K562 (cell line): Measurements from ENCODE around the gene SETDB1. TPM values are rescaled to one million over a fixed set of nuclear protein-coding genes. Genes with fewer than 3 reads are reported as not detected.

Experiments
- ATAC-seq: fragments of 200-7000 bp; cut with Tn5 transposase; 3 replicates; pipeline ENCODE4 v1.9.1; 2020; ENCODE audit warnings: moderate library complexity
- BruUV-seq: library from RNA; stranded (reverse); fragments of 400-500 nt; replicated peaks from 2 replicates; lab custom pipeline; 2021; lab: Mats Ljungman, UMichigan
- CTCF ChIA-PET: fragments of 300-600 bp; formaldehyde crosslinking; extraction: SDS; loops from one replicate; lab custom pipeline; 2021; ENCODE audit warnings: low intra/inter-chr PET ratio; lab: Yijun Ruan, JAX
- POLR2A ChIA-PET: fragments of 300-600, 350-650 bp; sonication (Branson Sonifier 250); formaldehyde crosslinking; extraction: SDS; loops from one replicate; lab custom pipeline; 2021; ENCODE audit warnings: antibody characterized with exemption, inconsistent platforms; lab: Yijun Ruan, JAX
- DNase-seq, 4 experiments: peaks; one replicate each; pipeline versions ENCODE4 v3.0.0 to v3.0.0-alpha.2; 2011 to 2018; ENCODE audit warnings: low spot score in 3 of 4, mixed read lengths in 3 of 4; ENCODE audit errors: extremely low read depth in 1 of 4
- FAIRE-seq: peaks from 2 replicates; lab custom pipeline; 2011; peaks lifted over from hg19 to GRCh38; lab: Jason Lieb, UNC
- H2AFZ ChIP-seq: 2 replicates; pipeline ENCODE4 v1.6.0; 2011; ENCODE audit warnings: low read depth, low read length, control low read depth, inconsistent platforms
- H3K27ac ChIP-seq: fragments of 200-600 bp; 3 replicates; pipeline ENCODE4 v1.8.0; 2011; ENCODE audit warnings: low read depth, mild to moderate bottlenecking, control low read depth, inconsistent platforms, low read length, moderate library complexity, mixed read lengths; ENCODE audit errors: extremely low read depth
- H3K27me3 ChIP-seq, 2 experiments: fragments of 300-600 bp in 1 of 2; 2 replicates in 1 of 2; 3 replicates in 1 of 2; pipeline versions ENCODE4 v1.6.0 to v1.8.0; 2011; ENCODE audit warnings: inconsistent platforms in 2 of 2, low read length in 2 of 2, mild to moderate bottlenecking in 1 of 2, mixed read lengths in 1 of 2, moderate library complexity in 1 of 2; ENCODE audit not compliant: control insufficient read depth in 2 of 2, insufficient read depth in 2 of 2
- H3K36me3 ChIP-seq: fragments of 300-600 bp; 3 replicates; pipeline ENCODE4 v1.8.0; 2011; ENCODE audit warnings: mild to moderate bottlenecking, low read length, inconsistent platforms; ENCODE audit not compliant: control insufficient read depth, insufficient read depth
- H3K4me1 ChIP-seq, 2 experiments: fragments of 200-600 bp in 1 of 2; replicated peaks in 1 of 2; 2 replicates in 1 of 2; 3 replicates in 1 of 2; pipeline versions ENCODE4 v1.5.1 to v1.8.0; 2011; ENCODE audit warnings: inconsistent platforms in 2 of 2, low read length in 2 of 2, mild to moderate bottlenecking in 1 of 2, mixed read lengths in 1 of 2, moderate library complexity in 1 of 2; ENCODE audit not compliant: control insufficient read depth in 2 of 2, insufficient read depth in 2 of 2
- H3K4me2 ChIP-seq: 2 replicates; pipeline ENCODE4 v1.6.1; 2011; ENCODE audit warnings: low read length, control low read depth, inconsistent platforms, mixed read lengths; ENCODE audit not compliant: insufficient read depth
- H3K4me3 ChIP-seq: fragments of 200-600 bp; sonication (generic), shearing (Covaris generic); 2 replicates; pipeline ENCODE4 v1.5.1; 2016; ENCODE audit warnings: control low read depth, inconsistent platforms
- H3K79me2 ChIP-seq: fragments of 200-600 bp; 3 replicates; pipeline ENCODE4 v1.8.0; 2011; ENCODE audit warnings: low read length, inconsistent platforms; ENCODE audit not compliant: control insufficient read depth, insufficient read depth
- H3K9ac ChIP-seq, 2 experiments: 2 replicates each; pipeline versions ENCODE4 v1.6.0 to v1.6.1; 2011; ENCODE audit warnings: low read depth in 2 of 2, low read length in 2 of 2, control low read depth in 1 of 2, inconsistent platforms in 1 of 2, mild to moderate bottlenecking in 1 of 2, mixed read lengths in 1 of 2; ENCODE audit not compliant: insufficient read depth in 1 of 2
- H3K9me1 ChIP-seq: one replicate; pipeline ENCODE4 v1.6.0; 2011; ENCODE audit warnings: inconsistent platforms, mild to moderate bottlenecking, low read length, moderate library complexity; ENCODE audit not compliant: control insufficient read depth, insufficient read depth
- H3K9me3 ChIP-seq: replicated peaks from 2 replicates; pipeline ENCODE4 v1.5.1; 2011; ENCODE audit warnings: low read depth, low read length, inconsistent platforms; ENCODE audit not compliant: control insufficient read depth, insufficient read depth
- H4K20me1 ChIP-seq: replicated peaks from 2 replicates; pipeline ENCODE4 v1.6.1; 2011; ENCODE audit warnings: low read length, inconsistent platforms, mixed read lengths; ENCODE audit not compliant: control insufficient read depth, insufficient read depth
- BCOR ChIP-seq: fragments of 450-650 bp; IDR thresholded peaks from 2 replicates; pipeline ENCODE4 v1.6.1; 2016
- EP400 ChIP-seq: fragments of 450-650 bp; IDR thresholded peaks from 2 replicates; pipeline ENCODE4 v1.6.1; 2017; ENCODE audit warnings: antibody characterized with exemption, mild to moderate bottlenecking, moderate library complexity
- GATA2 ChIP-seq: sonication (generic); formaldehyde crosslinking; IDR thresholded peaks from 2 replicates; pipeline ENCODE4 v1.4.0; 2020; ENCODE audit warnings: mild to moderate bottlenecking, missing genetic modification reagents
- NBN ChIP-seq: fragments of 450-650 bp; IDR thresholded peaks from 2 replicates; pipeline ENCODE4 v1.6.1; 2016; ENCODE audit warnings: low read depth, mild to moderate bottlenecking
- PHF21A ChIP-seq: fragments of 450-650 bp; IDR thresholded peaks from 2 replicates; pipeline ENCODE4 v1.6.1; 2017; ENCODE audit warnings: low read depth, borderline replicate concordance
- PHF8 ChIP-seq: fragments of 200-600 bp; sonication (generic); IDR thresholded peaks from 2 replicates; pipeline ENCODE4 v1.6.1; 2012; ENCODE audit warnings: mixed run types, mild to moderate bottlenecking, inconsistent platforms, low read length, moderate library complexity, borderline replicate concordance
- PML ChIP-seq: IDR thresholded peaks from 2 replicates; pipeline ENCODE4 v1.6.1; 2012; ENCODE audit warnings: low read length, inconsistent platforms
- SIRT6 ChIP-seq: IDR thresholded peaks from one replicate; pipeline ENCODE4 v1.6.1; 2012; ENCODE audit warnings: low read depth, mild to moderate bottlenecking, control low read depth, inconsistent platforms, low read length, moderate library complexity
- SMC3 ChIP-seq: conservative IDR thresholded peaks from 2 replicates; pipeline ENCODE4 v1.6.1; 2011; ENCODE audit warnings: low read depth, low read length, improper control_type of control experiment; ENCODE audit not compliant: insufficient read depth
- SOX6 ChIP-seq: fragments of 450-650 bp; IDR thresholded peaks from 2 replicates; pipeline ENCODE4 v1.6.1; 2014; ENCODE audit warnings: mild to moderate bottlenecking
- YY1 ChIP-seq, 3 experiments: IDR thresholded peaks; 2 replicates each; pipeline ENCODE4 v1.6.1; 2011; ENCODE audit warnings: low read length in 2 of 3, mild to moderate bottlenecking in 2 of 3, moderate library complexity in 2 of 3, borderline replicate concordance in 1 of 3, control low read depth in 1 of 3, low read depth in 1 of 3; ENCODE audit not compliant: insufficient read depth in 3 of 3, insufficient replicate concordance in 2 of 3, control insufficient read depth in 1 of 3, insufficient read length in 1 of 3; ENCODE audit errors: extremely low read depth in 1 of 3
- ZNF165 ChIP-seq: fragments of 250-450 bp; sonication (Bioruptor Pico); IDR thresholded peaks from 2 replicates; pipeline ENCODE4 v1.4.0; 2020; ENCODE audit warnings: borderline replicate concordance
- ZNF695 ChIP-seq: fragments of 450-650 bp; formaldehyde crosslinking; IDR thresholded peaks from 2 replicates; pipeline ENCODE4 v1.4.0; 2020; ENCODE audit warnings: mild to moderate bottlenecking, moderate library complexity
- ZNF75A ChIP-seq: fragments of 450-650 bp; formaldehyde crosslinking; IDR thresholded peaks from 2 replicates; pipeline ENCODE4 v1.4.0; 2020; ENCODE audit warnings: mild to moderate bottlenecking
- WGBS: fragments of 100-300 bp; shearing (Covaris generic); methylation state at CpG from one replicate; pipeline ENCODE4 v1.1.6; 2016; ENCODE audit warnings: low coverage, mixed read lengths; ENCODE audit not compliant: insufficient coverage; ENCODE audit errors: missing lambda C conversion rate; 5-methylcytosine and 5-hydroxymethylcytosine counted together
- in situ Hi-C: fragments of 300-500 bp; cut with MboI; formaldehyde crosslinking; loops from 4 replicates; pipeline ENCODE4 v1.15.0; 2018; ENCODE audit warnings: inconsistent platforms, mixed read lengths
- intact Hi-C: fragments of 100-400 bp; cut with micrococcal nuclease; formaldehyde crosslinking; loops from 2 replicates; pipeline ENCODE4 v1.14.2; 2022
- polyA plus RNA-seq, 8 experiments: library from polyadenylated mRNA; depleted of rRNA in 4 of 8; stranded (reverse) in 5 of 8; unstranded in 3 of 8; fragments of >200 nt; fragmentation: Nextera tagmentation in 2 of 8; fragmentation: Illumina TruSeq in 1 of 8; extraction: Ambion mirVana in 2 of 8; extraction: Trizol in 1 of 8; gene quantifications; 2 replicates each; pipeline versions ENCODE4 v1.2.1 to v1.2.3, GENCODE V29; 2011 to 2014; ENCODE audit warnings: inconsistent platforms in 1 of 8, missing spikeins in 1 of 8
- total RNA-seq, 7 experiments: library from RNA; depleted of rRNA in 6 of 7; stranded (reverse); fragments of >200 nt in 6 of 7; fragmentation: Illumina TruSeq in 2 of 7; extraction: Trizol in 2 of 7; gene quantifications; 2 replicates each; pipeline versions ENCODE4 v1.2.1 to v1.2.3, GENCODE V29; 2011 to 2021; ENCODE audit warnings: low replicate concordance in 1 of 7
- TF ChIP-seq, protein P1 (sequence below): fragments of 450-650 bp; IDR thresholded peaks from 2 replicates; pipeline ENCODE4 v1.6.1; 2016
- TF ChIP-seq, protein P2 (sequence below): sonication (generic); formaldehyde crosslinking; IDR thresholded peaks from 2 replicates; pipeline ENCODE4 v1.8.1; 2023; ENCODE audit warnings: mild to moderate bottlenecking, missing genetic modification reagents, moderate library complexity
- TF ChIP-seq, protein P3 (sequence below), 2 experiments: IDR thresholded peaks; 2 replicates each; pipeline ENCODE4 v1.6.1; 2011; ENCODE audit warnings: borderline replicate concordance in 1 of 2, control low read depth in 1 of 2, low read depth in 1 of 2, low read length in 1 of 2, mild to moderate bottlenecking in 1 of 2, mixed read lengths in 1 of 2, moderate library complexity in 1 of 2; ENCODE audit not compliant: insufficient read depth in 1 of 2, insufficient read length in 1 of 2, poor library complexity in 1 of 2, severe bottlenecking in 1 of 2; ENCODE audit errors: extremely low read depth in 1 of 2

SETDB1 gene
- total and polyA plus RNA-seq, 9 of the 15 experiments (the other 6 are each of a cell fraction or from before 2014, with no cell fraction given): 21.5 to 64.4 (median 42.0) TPM

DNA sequence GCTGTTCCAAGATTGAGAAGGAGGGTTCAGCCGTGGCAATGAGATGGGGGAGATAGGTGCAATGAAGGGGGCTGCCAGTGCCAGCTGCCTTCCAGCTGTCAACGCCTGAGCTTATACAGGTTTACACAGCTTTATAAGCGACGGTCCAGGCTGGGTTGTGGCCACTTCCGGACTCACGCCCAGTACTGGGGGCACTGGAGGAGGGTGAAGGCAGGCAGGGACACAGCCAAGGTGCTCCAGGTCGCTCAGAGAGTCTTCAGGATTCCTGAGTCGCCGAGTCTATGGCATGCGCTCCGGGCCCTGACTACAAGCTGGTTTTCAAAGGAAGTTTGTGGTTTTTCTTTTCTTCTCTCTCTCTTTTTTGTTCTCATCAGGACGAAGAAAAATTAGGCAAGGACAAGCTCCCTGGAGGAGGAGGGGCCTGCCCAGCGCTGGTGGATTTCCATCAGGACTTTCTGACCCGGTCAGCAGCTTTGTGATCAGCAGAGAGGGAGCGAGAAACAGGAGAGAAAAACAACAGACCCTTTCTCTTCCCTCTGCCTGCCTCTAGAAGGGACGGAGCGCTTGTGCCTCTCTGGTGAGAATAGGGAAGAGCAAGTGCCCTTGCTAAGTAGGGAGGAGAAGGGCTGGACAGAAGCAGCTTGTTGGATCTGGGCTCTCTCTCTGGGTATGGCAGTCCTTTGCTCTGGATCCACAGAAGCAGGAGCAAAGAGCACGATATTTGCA lies 80.3 kb downstream of the SETDB1 start, which contains the start of gene MINDY1:
MINDY1 (minus strand) TSS at position 576 of the 726 bp plus-strand sequence. CDS start 4,285 bp downstream, outside the sequence.
- 0% methylated on average over 16 of the region's 18 CpGs for WGBS
- peak; percentile 67 to 89 (median 76) for DNase-seq
- TF ChIP-seq ZNF695 (CRISPR knock-in tag): no peak
- no peak for TF ChIP-seq BCOR
- TF ChIP-seq NBN: peak; percentile 29; the same call in 1 of the 2 replicates
- TF ChIP-seq SIRT6: no peak
- peak; percentile 30; the same call in 1 of the 2 replicates for TF ChIP-seq EP400
- no peak for TF ChIP-seq SOX6
- TF ChIP-seq PHF8: peak; percentile 50; the same call in 1 of the 2 replicates
- TF ChIP-seq, protein P1, sequence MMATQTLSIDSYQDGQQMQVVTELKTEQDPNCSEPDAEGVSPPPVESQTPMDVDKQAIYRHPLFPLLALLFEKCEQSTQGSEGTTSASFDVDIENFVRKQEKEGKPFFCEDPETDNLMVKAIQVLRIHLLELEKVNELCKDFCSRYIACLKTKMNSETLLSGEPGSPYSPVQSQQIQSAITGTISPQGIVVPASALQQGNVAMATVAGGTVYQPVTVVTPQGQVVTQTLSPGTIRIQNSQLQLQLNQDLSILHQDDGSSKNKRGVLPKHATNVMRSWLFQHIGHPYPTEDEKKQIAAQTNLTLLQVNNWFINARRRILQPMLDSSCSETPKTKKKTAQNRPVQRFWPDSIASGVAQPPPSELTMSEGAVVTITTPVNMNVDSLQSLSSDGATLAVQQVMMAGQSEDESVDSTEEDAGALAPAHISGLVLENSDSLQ: 0 out of 2 replicates have a peak, but pooled peaks have one; percentile 8
- no peak for TF ChIP-seq PML
- TF ChIP-seq, protein P2, sequence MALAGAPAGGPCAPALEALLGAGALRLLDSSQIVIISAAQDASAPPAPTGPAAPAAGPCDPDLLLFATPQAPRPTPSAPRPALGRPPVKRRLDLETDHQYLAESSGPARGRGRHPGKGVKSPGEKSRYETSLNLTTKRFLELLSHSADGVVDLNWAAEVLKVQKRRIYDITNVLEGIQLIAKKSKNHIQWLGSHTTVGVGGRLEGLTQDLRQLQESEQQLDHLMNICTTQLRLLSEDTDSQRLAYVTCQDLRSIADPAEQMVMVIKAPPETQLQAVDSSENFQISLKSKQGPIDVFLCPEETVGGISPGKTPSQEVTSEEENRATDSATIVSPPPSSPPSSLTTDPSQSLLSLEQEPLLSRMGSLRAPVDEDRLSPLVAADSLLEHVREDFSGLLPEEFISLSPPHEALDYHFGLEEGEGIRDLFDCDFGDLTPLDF: 0 out of 2 replicates have a peak, but pooled peaks have one; percentile 58
- TF ChIP-seq, protein P3, sequence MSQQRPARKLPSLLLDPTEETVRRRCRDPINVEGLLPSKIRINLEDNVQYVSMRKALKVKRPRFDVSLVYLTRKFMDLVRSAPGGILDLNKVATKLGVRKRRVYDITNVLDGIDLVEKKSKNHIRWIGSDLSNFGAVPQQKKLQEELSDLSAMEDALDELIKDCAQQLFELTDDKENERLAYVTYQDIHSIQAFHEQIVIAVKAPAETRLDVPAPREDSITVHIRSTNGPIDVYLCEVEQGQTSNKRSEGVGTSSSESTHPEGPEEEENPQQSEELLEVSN (IDR thresholded peaks at IDR 0.05; ENCODE audit: borderline replicate concordance in 1 of 2, extremely low read depth in 1 of 2, insufficient read depth in 1 of 2, insufficient read length in 1 of 2, low read depth in 1 of 2, low read length in 1 of 2, poor library complexity in 1 of 2, severe bottlenecking in 1 of 2): peak in 1 of 2 experiments; percentile 21
- peak; percentile 36; the same call in 1 of the 2 replicates for TF ChIP-seq GATA2 (CRISPR knock-in tag)
- no peak for TF ChIP-seq PHF21A
- peak in 2 of 3 experiments; percentile 27 to 41 for TF ChIP-seq YY1 (IDR thresholded peaks at IDR 0.05; ENCODE audit: borderline replicate concordance in 1 of 3, control insufficient read depth in 1 of 3, extremely low read depth in 1 of 3, insufficient read depth in 3 of 3, insufficient read length in 1 of 3, insufficient replicate concordance in 2 of 3, low read depth in 1 of 3, low read length in 2 of 3)
- no peak for TF ChIP-seq ZNF75A (CRISPR knock-in tag)
- 0 out of 2 replicates have a peak, but pooled peaks have one; percentile 36 for TF ChIP-seq SMC3
- no peak for TF ChIP-seq ZNF165 (CRISPR knock-in tag)

More for the DNA sequence above, 80.3 kb downstream of the SETDB1 start, which contains the start of gene MINDY1:
- ATAC-seq: peak; percentile 83
- Histone ChIP-seq H3K79me2 (peaks cover 41% of the 10 kb centered on the region), H4K20me1 (no peaks in the 10 kb centered on the region), H3K36me3 (peaks cover 6% of the 10 kb centered on the region; the same call in 1 of the 3 replicates), H3K9me3 (no peaks in the 10 kb centered on the region), H3K9me1 (no peaks in the 10 kb centered on the region), H3K27ac (peak within 1 kb of the TSS; percentile 75), H3K27me3 (no peaks in the 10 kb centered on the region), H3K4me3 (peak within 1 kb of the TSS; percentile 87), H2AFZ (peak within 1 kb of the TSS; percentile 89), H3K9ac (peak within 1 kb of the TSS; percentile 88), H3K4me1 (peaks cover 40 to 53% of the 10 kb centered on the region in 2 experiments), H3K4me2 (peak within 1 kb of the TSS; percentile 100)
- ChIA-PET CTCF (interaction anchor here (0.6 to 1.9 kb wide), 3 partner anchors 10 to 750 kb away, joined by 3 to 12 read pairs (median 5); no protein-coding TSS in a partner anchor), POLR2A (interaction anchor here (0.5 to 2.9 kb wide), 28 partner anchors 9 to 900 kb away, joined by 3 to 22 read pairs (median 3); partner anchors contain the start of genes ANXA9, CERS2 and MCL1)
- peak; percentile 87 for FAIRE-seq
- intact Hi-C loops (loop anchor here (2.0 to 5.0 kb wide), 3 partner anchors 28 to 66 kb away; partner anchors contain the start of genes CDC42SE1 and GABPB2), in situ Hi-C loops (no loop called here)
- BruUV-seq: TSS peak; percentile 62
